Thoracic aorta (tissue), 2 donors: ENCODE measurements around the gene ACTA1. TPM values are rescaled to one million over a fixed set of nuclear protein-coding genes. Genes with fewer than 3 reads are reported as not detected.
"Not testable (repeated sequence)": the region's sequence is repeated elsewhere in the genome, so short reads cannot be mapped to it uniquely, and the experiment has no call there.

Experiments
- ATAC-seq: fragments of 150-250 bp; one replicate; pipeline ENCODE4 v1.8.0; 2017; ENCODE audit warnings: low read depth; ENCODE audit not compliant: insufficient number of reproducible peaks, low FRiP score
- DNase-seq: peaks from one replicate; pipeline ENCODE4 v3.0.0-alpha.2; 2020; ENCODE audit warnings: low spot score
- H3K27ac ChIP-seq, 2 donors: fragments of 200-600 bp; sonication (generic); 1 replicate in 1 of 2; 2 replicates in 1 of 2; pipeline ENCODE4 v1.5.1; 2016; ENCODE audit warnings: mild to moderate bottlenecking in 2 of 2, moderate library complexity in 2 of 2
- H3K27me3 ChIP-seq: fragments of 200-600 bp; sonication (generic); replicated peaks from 2 replicates; pipeline ENCODE4 v1.6.0; 2016; ENCODE audit warnings: mild to moderate bottlenecking; ENCODE audit not compliant: insufficient read depth
- H3K36me3 ChIP-seq: fragments of 200-600 bp; sonication (generic); one replicate; pipeline ENCODE4 v1.5.1; 2016
- H3K4me1 ChIP-seq, 2 donors: fragments of 200-600 bp; sonication (generic); 1 replicate in 1 of 2; 2 replicates in 1 of 2; pipeline versions ENCODE4 v1.5.1 to v1.6.0; 2016; ENCODE audit warnings: low read depth in 2 of 2, mild to moderate bottlenecking in 1 of 2; ENCODE audit not compliant: control insufficient read depth in 1 of 2
- H3K4me3 ChIP-seq: fragments of 200-600 bp; sonication (generic); 2 replicates; pipeline ENCODE4 v1.5.1; 2016; ENCODE audit warnings: mild to moderate bottlenecking
- H3K9me3 ChIP-seq: fragments of 200-600 bp; sonication (generic); 2 replicates; pipeline ENCODE4 v1.5.1; 2016
- total RNA-seq, 2 donors: library from RNA; depleted of rRNA; stranded (reverse); fragments of >200 nt; gene quantifications; one replicate each; pipeline versions ENCODE4 v1.1.0 to v1.2.3, GENCODE V29; 2016
- TF ChIP-seq, protein P1 (sequence below): fragments of 200-600 bp; sonication (generic); IDR thresholded peaks from one replicate; pipeline ENCODE4 v1.5.1; 2019; ENCODE audit warnings: antibody characterized with exemption

Gene ACTA1
- total RNA-seq, 2 donors from 2014 or later: 0.99 to 2.3 TPM

DNA sequence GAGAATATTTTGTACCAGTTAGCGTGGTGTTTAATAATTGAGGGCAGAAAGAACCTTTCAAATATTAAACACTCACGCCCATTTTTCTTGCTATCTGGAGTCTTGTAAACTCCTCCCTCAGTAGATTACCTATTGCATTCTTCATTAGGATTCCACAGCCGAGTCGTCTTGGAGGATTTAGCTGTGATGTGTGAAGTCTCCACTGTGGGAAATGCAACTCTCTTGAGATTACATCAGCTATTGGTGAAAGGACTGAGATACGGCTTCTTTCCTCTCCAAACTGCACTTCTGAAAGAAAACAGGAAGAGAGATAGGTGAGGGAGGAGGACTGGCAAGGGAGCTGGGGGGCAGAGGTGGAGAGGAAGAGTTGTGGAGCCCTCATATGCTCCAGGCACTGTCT is 36.1 kb downstream of the ACTA1 start:
- no peaks in the 10 kb centered on the region for H3K9me3 ChIP-seq
- H3K27ac ChIP-seq: no peak overlapping the region
- no peaks in the 10 kb centered on the region for H3K27me3 ChIP-seq
- no peak overlapping the region for H3K4me3 ChIP-seq
- TF ChIP-seq, protein P1, sequence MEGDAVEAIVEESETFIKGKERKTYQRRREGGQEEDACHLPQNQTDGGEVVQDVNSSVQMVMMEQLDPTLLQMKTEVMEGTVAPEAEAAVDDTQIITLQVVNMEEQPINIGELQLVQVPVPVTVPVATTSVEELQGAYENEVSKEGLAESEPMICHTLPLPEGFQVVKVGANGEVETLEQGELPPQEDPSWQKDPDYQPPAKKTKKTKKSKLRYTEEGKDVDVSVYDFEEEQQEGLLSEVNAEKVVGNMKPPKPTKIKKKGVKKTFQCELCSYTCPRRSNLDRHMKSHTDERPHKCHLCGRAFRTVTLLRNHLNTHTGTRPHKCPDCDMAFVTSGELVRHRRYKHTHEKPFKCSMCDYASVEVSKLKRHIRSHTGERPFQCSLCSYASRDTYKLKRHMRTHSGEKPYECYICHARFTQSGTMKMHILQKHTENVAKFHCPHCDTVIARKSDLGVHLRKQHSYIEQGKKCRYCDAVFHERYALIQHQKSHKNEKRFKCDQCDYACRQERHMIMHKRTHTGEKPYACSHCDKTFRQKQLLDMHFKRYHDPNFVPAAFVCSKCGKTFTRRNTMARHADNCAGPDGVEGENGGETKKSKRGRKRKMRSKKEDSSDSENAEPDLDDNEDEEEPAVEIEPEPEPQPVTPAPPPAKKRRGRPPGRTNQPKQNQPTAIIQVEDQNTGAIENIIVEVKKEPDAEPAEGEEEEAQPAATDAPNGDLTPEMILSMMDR: no peak
- DNase-seq (no peak), ATAC-seq (no peak)
- no peaks in the 10 kb centered on the region for H3K36me3 ChIP-seq
- H3K4me1 ChIP-seq: no peaks in the 10 kb centered on the region

DNA sequence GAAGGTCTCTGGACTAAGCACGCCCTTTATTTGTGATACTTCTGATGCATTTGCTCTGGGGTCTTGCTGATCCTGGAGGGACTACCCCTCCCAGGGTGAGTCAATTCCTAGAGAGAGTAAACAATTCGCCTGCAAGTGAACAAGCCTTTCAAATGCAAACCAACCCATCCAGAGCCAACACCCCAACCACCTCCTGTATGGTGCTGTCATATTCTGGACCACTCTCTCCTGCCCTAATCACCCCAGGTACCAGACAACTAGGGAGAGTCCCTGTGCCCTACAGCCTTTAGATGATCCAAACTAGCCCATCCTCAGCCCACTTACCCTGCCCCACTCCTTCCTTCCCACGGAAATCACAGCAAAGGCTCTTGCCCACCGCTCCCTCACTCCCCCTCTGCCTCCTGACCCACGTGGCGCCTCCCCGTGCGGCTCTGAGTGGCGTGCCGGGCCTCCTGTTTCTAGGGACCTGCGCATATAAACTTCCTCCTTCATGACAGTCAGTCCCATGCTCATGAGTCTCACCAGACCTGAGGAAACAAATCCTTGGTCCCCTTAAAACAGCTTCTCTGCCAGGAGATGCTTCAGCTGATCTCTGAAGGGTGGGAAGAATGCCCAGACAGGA is 37.2 kb downstream of the ACTA1 start:
- TF ChIP-seq, protein P1: no peak
- H3K36me3 ChIP-seq: no peaks in the 10 kb centered on the region
- ATAC-seq: no peak
- H3K9me3 ChIP-seq: no peaks in the 10 kb centered on the region
- H3K27ac ChIP-seq: no peak overlapping the region
- no peak overlapping the region for H3K4me3 ChIP-seq
- DNase-seq: no peak
- no peaks in the 10 kb centered on the region for H3K4me1 ChIP-seq
- H3K27me3 ChIP-seq: no peaks in the 10 kb centered on the region

DNA sequence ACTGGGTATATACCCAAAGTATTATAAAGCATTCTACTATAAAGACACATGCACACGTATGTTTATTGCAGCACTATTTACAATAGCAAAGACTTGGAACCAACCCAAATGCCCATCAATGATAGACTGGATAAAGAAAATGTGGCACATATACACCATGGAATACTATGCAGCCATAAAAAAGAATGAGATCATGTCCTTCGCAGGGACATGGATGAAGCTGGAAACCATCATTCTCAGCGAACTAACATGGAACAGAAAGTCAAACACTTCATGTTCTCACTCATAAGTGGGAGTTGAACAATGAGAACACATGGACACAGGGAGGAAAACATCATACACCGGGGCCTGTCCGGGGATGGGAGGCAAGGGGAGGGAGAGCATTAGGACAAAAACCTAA is 39.4 kb downstream of the ACTA1 start:
- DNase-seq, ATAC-seq, H3K9me3 ChIP-seq, H3K36me3 ChIP-seq, H3K4me1 ChIP-seq, H3K27ac ChIP-seq, H3K4me3 ChIP-seq, H3K27me3 ChIP-seq: not testable (repeated sequence)

DNA sequence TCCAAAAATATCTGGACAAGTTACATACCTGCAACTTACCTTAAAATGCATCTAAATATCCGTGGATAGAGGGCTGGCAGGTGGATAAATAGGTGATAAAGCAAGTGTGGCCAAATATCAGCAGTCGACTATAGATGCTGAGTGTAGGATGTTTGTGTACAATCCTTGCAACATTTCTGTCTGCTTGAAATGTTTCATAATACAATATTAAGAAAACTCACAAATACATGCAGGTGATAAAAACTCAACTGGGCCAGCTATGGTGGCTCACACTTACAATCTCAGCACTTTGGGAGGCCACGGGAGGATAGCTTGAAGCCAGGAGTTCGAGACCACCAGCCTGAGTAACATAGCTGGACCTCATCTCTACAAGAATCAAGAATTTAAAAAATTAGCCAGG is 41.0 kb downstream of the ACTA1 start:
- Histone ChIP-seq H3K27me3 (no peaks in the 10 kb centered on the region), H3K36me3 (no peaks in the 10 kb centered on the region), H3K9me3 (no peaks in the 10 kb centered on the region), H3K4me1 (no peaks in the 10 kb centered on the region), H3K27ac (no peak overlapping the region), H3K4me3 (no peak overlapping the region)
- DNase-seq (no peak), ATAC-seq (no peak)
- TF ChIP-seq, protein P1: no peak

DNA sequence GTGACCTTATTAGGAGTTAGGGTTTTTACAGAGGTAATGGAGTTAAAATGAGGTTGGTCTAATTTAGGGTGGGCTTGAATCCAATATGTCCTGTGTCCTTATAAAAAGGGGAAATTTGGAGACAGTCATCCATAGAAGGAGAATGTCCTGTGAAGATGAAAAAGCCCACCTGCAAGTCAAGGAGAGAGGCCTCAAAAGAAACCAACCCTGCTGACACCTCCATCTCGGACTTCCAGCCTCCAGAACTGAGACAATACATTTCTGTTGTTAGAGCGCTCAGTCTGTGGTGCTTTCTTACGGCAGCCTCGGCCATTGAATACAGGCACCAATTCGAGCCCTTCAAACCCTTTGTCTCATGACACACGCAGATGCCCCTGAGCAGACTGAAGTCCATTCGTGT is 43.8 kb downstream of the ACTA1 start:
- no peaks in the 10 kb centered on the region for H3K9me3 ChIP-seq
- H3K36me3 ChIP-seq: no peaks in the 10 kb centered on the region
- no peaks in the 10 kb centered on the region for H3K4me1 ChIP-seq
- H3K27me3 ChIP-seq: no peaks in the 10 kb centered on the region
- DNase-seq: no peak
- ATAC-seq: no peak
- TF ChIP-seq, protein P1: no peak
- no peak overlapping the region for H3K27ac ChIP-seq
- H3K4me3 ChIP-seq: no peak overlapping the region
